ENCODE results near the gene RYR2.

The RYR2 gene

DNA sequence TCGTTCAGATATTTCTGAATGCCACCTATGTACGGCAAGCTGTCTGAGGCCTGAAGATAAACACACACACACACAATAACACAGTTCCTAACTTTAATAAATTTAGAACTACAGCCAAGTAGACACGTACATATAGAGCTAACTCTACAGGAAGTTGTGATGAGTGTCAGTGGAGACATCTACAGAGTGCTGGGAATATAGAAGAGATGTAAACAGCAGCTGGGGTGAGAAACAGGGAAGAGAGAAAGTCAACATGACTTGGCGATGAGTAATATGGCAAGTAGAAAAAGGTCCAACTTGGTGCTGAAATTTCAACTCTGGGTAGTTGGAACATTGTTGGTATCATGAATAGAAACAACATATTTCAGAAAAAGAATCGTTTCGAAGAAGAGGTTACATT, 642.3 kb downstream of the RYR2 start:
- TF ChIP-seq, protein P1, sequence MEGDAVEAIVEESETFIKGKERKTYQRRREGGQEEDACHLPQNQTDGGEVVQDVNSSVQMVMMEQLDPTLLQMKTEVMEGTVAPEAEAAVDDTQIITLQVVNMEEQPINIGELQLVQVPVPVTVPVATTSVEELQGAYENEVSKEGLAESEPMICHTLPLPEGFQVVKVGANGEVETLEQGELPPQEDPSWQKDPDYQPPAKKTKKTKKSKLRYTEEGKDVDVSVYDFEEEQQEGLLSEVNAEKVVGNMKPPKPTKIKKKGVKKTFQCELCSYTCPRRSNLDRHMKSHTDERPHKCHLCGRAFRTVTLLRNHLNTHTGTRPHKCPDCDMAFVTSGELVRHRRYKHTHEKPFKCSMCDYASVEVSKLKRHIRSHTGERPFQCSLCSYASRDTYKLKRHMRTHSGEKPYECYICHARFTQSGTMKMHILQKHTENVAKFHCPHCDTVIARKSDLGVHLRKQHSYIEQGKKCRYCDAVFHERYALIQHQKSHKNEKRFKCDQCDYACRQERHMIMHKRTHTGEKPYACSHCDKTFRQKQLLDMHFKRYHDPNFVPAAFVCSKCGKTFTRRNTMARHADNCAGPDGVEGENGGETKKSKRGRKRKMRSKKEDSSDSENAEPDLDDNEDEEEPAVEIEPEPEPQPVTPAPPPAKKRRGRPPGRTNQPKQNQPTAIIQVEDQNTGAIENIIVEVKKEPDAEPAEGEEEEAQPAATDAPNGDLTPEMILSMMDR (IDR thresholded peaks at IDR 0.05; ENCODE audit: control extremely low read depth, extremely low read depth, low read depth, missing control alignments), result no peak
- DNase-seq (ENCODE audit: extremely low spot score), result no peak
- CTCF ChIA-PET, result interaction anchor here (0.9 kb wide), 1 partner anchor 30 kb away, joined by 3 read pairs; no protein-coding TSS in a partner anchor
- POLR2A ChIA-PET, result no interaction called here

DNA sequence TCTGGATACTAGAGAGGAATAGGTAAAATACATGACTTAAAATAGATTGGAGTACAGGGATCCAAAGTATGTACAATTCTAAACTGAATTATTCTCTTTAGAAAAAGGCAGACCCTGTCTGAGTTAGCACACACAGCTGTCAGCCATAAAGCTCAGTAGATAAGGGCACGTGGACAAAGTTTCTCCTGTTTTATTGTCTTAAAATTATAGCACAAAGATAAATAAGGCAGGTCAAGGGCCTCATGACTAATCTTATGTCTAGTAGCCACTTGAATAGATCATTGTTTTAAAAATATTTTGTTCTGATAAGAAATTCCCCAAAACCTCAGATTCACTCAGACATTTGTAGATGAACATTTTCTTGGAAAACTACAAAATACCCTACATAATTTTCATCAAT, 643.6 kb downstream of the RYR2 start:
- ChIA-PET POLR2A (no interaction called here), CTCF (interaction anchor here (1.1 kb wide), 1 partner anchor 10 kb away, joined by 3 read pairs; no protein-coding TSS in a partner anchor)
- TF ChIP-seq, protein P1 (IDR thresholded peaks at IDR 0.05; ENCODE audit: control extremely low read depth, extremely low read depth, low read depth, missing control alignments), result no peak
- DNase-seq (ENCODE audit: extremely low spot score), result no peak

- POLR2A ChIA-PET, result no interaction called here
- TF ChIP-seq, protein P1 (IDR thresholded peaks at IDR 0.05; ENCODE audit: control extremely low read depth, extremely low read depth, low read depth, missing control alignments), result no peak
- CTCF ChIA-PET, result interaction anchor here (1.0 kb wide), 1 partner anchor 44 kb away, joined by 3 read pairs; no protein-coding TSS in a partner anchor
- DNase-seq (ENCODE audit: extremely low spot score), result no peak
These were observed 645.8 kb downstream of the RYR2 start for GRCh38 chr1:237687804-237688203.

DNA sequence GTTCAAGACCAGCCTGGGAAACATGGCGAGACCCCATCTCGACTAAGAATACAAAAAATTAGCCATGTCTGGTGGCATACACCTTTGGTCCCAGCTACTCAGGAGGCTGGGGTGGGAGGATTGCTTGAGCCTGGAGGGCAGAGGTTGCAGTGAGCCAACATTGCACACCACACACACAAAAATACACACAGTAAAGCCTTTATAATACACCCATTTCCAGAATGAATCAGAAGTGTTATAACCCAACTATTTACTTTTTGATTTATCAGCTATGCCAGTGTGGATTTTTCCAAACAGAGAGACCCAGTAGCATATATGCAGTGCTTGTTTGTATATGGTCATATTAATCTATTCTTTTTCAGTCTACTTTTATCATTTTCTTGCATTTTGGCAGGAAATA, 648.7 kb downstream of the RYR2 start:
- TF ChIP-seq, protein P1 (IDR thresholded peaks at IDR 0.05; ENCODE audit: control extremely low read depth, extremely low read depth, low read depth, missing control alignments), result no peak
- ChIA-PET POLR2A (no interaction called here), CTCF (interaction anchor here (1.4 kb wide), 1 partner anchor 10 kb away, joined by 3 read pairs; no protein-coding TSS in a partner anchor)
- DNase-seq (ENCODE audit: extremely low spot score), result no peak

GRCh38 chr1:237692255-237692654, 650.3 kb downstream of the RYR2 start:
- TF ChIP-seq, protein P1 (IDR thresholded peaks at IDR 0.05; ENCODE audit: control extremely low read depth, extremely low read depth, low read depth, missing control alignments), result no peak
- ChIA-PET CTCF (no interaction called here), POLR2A (no interaction called here)
- DNase-seq (ENCODE audit: extremely low spot score), result no peak

GRCh38 chr1:237695878-237696277, 653.9 kb downstream of the RYR2 start:
- CTCF ChIA-PET, result no interaction called here
- no peak for DNase-seq (ENCODE audit: extremely low spot score)
- TF ChIP-seq, protein P1 (IDR thresholded peaks at IDR 0.05; ENCODE audit: control extremely low read depth, extremely low read depth, low read depth, missing control alignments), result no peak
- POLR2A ChIA-PET, result no interaction called here

GRCh38 chr1:237700181-237700580, 658.2 kb downstream of the RYR2 start:
- ChIA-PET CTCF (interaction anchor here (1.1 to 1.2 kb wide), 2 partner anchors 9 to 10 kb away, joined by 3 read pairs; no protein-coding TSS in a partner anchor), POLR2A (no interaction called here)
- TF ChIP-seq, protein P1 (IDR thresholded peaks at IDR 0.05; ENCODE audit: control extremely low read depth, extremely low read depth, low read depth, missing control alignments), result no peak

More at GRCh38 chr1:237700181-237700580, 658.2 kb downstream of the RYR2 start:
- DNase-seq (ENCODE audit: extremely low spot score), result no peak

All from GM10248 (cell line).